SK-N-SH treated with all-trans-retinoic acid at 6 μM for 48 hours (cell line): Measurements from ENCODE around the gene USP46.

Source experiments
- ATAC-seq: fragments of 200-7000 bp; cut with Tn5 transposase; 3 replicates; pipeline ENCODE4 v1.9.1; 2020; ENCODE audit warnings: mild to moderate bottlenecking, moderate library complexity
- ARNTL ChIP-seq: fragments of 450-650 bp; formaldehyde crosslinking; IDR thresholded peaks from 2 replicates; pipeline ENCODE4 v1.5.0; 2020; ENCODE audit warnings: low read depth, mild to moderate bottlenecking, moderate library complexity, borderline replicate concordance
- BACH2 ChIP-seq: fragments of 250-450 bp; sonication (Bioruptor Pico); IDR thresholded peaks from 2 replicates; pipeline ENCODE4 v1.9.0; 2021; ENCODE audit warnings: mild to moderate bottlenecking, borderline replicate concordance
- CSDC2 ChIP-seq: fragments of 250-450 bp; sonication (Bioruptor Pico); IDR thresholded peaks from 2 replicates; pipeline ENCODE4 v1.5.0; 2020; ENCODE audit warnings: mild to moderate bottlenecking, moderate library complexity
- CSRNP3 ChIP-seq: fragments of 250-450 bp; sonication (Bioruptor Pico); IDR thresholded peaks from 2 replicates; pipeline ENCODE4 v1.5.1; 2021; ENCODE audit warnings: mild to moderate bottlenecking, moderate library complexity
- ESRRG ChIP-seq: fragments of 250-450 bp; sonication (Bioruptor Pico); IDR thresholded peaks from 2 replicates; pipeline ENCODE4 v1.6.1; 2021; ENCODE audit warnings: mild to moderate bottlenecking
- GLIS3 ChIP-seq: fragments of 250-450 bp; sonication (Bioruptor Pico); IDR thresholded peaks from 2 replicates; pipeline ENCODE4 v1.5.0; 2020; ENCODE audit warnings: mild to moderate bottlenecking, moderate library complexity
- ISL1 ChIP-seq: fragments of 250-450 bp; sonication (Bioruptor Pico); IDR thresholded peaks from 2 replicates; pipeline ENCODE4 v2.1.2; 2022; ENCODE audit warnings: mild to moderate bottlenecking, moderate library complexity
- OSR1 ChIP-seq: fragments of 250-450 bp; sonication (Bioruptor Pico); IDR thresholded peaks from 2 replicates; pipeline ENCODE4 v1.8.0; 2022; ENCODE audit warnings: moderate library complexity, mild to moderate bottlenecking, inconsistent platforms
- PATZ1 ChIP-seq: fragments of 250-450 bp; sonication (Bioruptor Pico); IDR thresholded peaks from 2 replicates; pipeline ENCODE4 v1.8.0; 2020; ENCODE audit warnings: mild to moderate bottlenecking, moderate library complexity, borderline replicate concordance
- POU6F1 ChIP-seq: fragments of 250-450 bp; sonication (Bioruptor Pico); IDR thresholded peaks from 2 replicates; pipeline ENCODE4 v1.8.0; 2021; ENCODE audit warnings: low read depth, mild to moderate bottlenecking, moderate library complexity, borderline replicate concordance
- PPARA ChIP-seq: fragments of 250-450 bp; sonication (Bioruptor Pico); IDR thresholded peaks from 2 replicates; pipeline ENCODE4 v1.5.0; 2020; ENCODE audit warnings: mild to moderate bottlenecking, borderline replicate concordance
- SNAI2 ChIP-seq: fragments of 250-450 bp; sonication (Bioruptor Pico); IDR thresholded peaks from 2 replicates; pipeline ENCODE4 v1.5.0; 2020; ENCODE audit warnings: mild to moderate bottlenecking, moderate library complexity
- TOX ChIP-seq: fragments of 250-450 bp; sonication (Bioruptor Pico); IDR thresholded peaks from 2 replicates; pipeline ENCODE4 v1.8.0; 2021; ENCODE audit warnings: mild to moderate bottlenecking, moderate library complexity, borderline replicate concordance
- TSHZ2 ChIP-seq: fragments of 250-450 bp; sonication (Bioruptor Pico); IDR thresholded peaks from 2 replicates; pipeline ENCODE4 v1.5.0; 2020; ENCODE audit warnings: mild to moderate bottlenecking, moderate library complexity
- ZC3H10 ChIP-seq: fragments of 250-450 bp; sonication (Bioruptor Pico); IDR thresholded peaks from 2 replicates; pipeline ENCODE4 v1.5.1; 2021; ENCODE audit warnings: mild to moderate bottlenecking, moderate library complexity
- ZFP3 ChIP-seq: fragments of 250-450 bp; sonication (Bioruptor Pico); IDR thresholded peaks from 2 replicates; pipeline ENCODE4 v1.5.0; 2020; ENCODE audit warnings: mild to moderate bottlenecking, moderate library complexity
- ZFP30 ChIP-seq: fragments of 450-650 bp; formaldehyde crosslinking; IDR thresholded peaks from 2 replicates; pipeline ENCODE4 v1.5.0; 2022; ENCODE audit warnings: mild to moderate bottlenecking, moderate library complexity
- ZNF565 ChIP-seq: fragments of 450-650 bp; formaldehyde crosslinking; conservative IDR thresholded peaks from 2 replicates; pipeline ENCODE4 v1.5.0; 2020; ENCODE audit warnings: low read depth, mild to moderate bottlenecking, moderate library complexity
- ZNF70 ChIP-seq: fragments of 450-650 bp; formaldehyde crosslinking; IDR thresholded peaks from 2 replicates; pipeline ENCODE4 v1.5.0; 2020; ENCODE audit warnings: mild to moderate bottlenecking, moderate library complexity
- TF ChIP-seq, protein P1 (sequence below): fragments of 250-450 bp; sonication (Bioruptor Pico); IDR thresholded peaks from 2 replicates; pipeline ENCODE4 v1.5.1; 2020; ENCODE audit warnings: low read depth, mild to moderate bottlenecking, moderate library complexity

Gene USP46

GRCh38 chr4:52664479-52664878 lies 5.4 kb upstream of the USP46 start:
- ATAC-seq: no peak

DNA sequence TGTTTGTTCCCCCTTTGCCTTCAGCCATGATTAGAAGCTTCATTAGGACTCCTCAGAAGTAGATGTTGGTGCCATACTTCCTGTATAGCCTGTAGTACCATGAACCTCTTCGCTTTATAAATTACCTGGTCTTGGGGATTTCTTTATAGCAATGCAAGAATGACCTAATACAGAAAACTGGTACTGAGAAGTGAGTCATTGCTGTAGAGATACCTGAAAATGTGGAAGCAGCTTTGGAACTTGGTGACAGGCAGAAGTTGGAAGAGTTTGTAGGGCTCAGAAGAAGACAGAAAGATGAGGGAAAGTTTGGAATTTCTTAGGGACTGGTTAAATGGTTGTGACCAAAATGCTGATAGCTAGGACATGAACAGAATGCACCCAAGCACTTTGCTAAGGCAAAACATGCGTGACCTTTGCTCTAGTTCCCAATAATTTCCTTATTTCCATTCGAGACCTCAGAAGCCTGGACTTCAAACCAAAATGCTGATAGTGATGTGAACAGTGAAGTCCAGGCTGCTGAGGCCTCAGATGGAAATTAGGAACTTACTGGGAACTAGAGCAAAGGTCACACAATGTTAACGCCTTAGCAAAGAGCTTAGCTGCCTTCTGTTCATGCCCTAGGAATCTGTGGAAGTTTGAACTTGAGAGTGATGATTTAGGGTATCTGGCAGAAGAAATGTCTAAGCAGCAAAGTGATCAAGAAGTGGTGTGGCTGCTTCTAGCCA lies 3.0 kb upstream of the USP46 start:
- ATAC-seq: no peak
- TF ChIP-seq ZC3H10 (CRISPR knock-in tag): no peak
- no peak for TF ChIP-seq TSHZ2 (CRISPR knock-in tag)
- TF ChIP-seq TOX (CRISPR knock-in tag): no peak
- TF ChIP-seq CSRNP3 (CRISPR knock-in tag): no peak
- TF ChIP-seq ZFP30 (CRISPR knock-in tag): no peak
- no peak for TF ChIP-seq ESRRG (CRISPR knock-in tag)

More at GRCh38 chr4:52664479-52664878, 5.4 kb upstream of the USP46 start:
- TF ChIP-seq GLIS3 (CRISPR knock-in tag) (no peak), TSHZ2 (CRISPR knock-in tag) (no peak), OSR1 (CRISPR knock-in tag) (no peak), TOX (CRISPR knock-in tag) (no peak), ARNTL (CRISPR knock-in tag) (no peak), ZFP30 (CRISPR knock-in tag) (no peak), PATZ1 (CRISPR knock-in tag) (no peak), ESRRG (CRISPR knock-in tag) (no peak), ISL1 (CRISPR knock-in tag) (no peak), ZNF565 (CRISPR knock-in tag) (no peak), POU6F1 (CRISPR knock-in tag) (no peak), ZFP3 (CRISPR knock-in tag) (no peak), ZNF70 (CRISPR knock-in tag) (no peak), SNAI2 (no peak), CSDC2 (CRISPR knock-in tag) (no peak), BACH2 (no peak), PPARA (no peak), CSRNP3 (CRISPR knock-in tag) (no peak), ZC3H10 (CRISPR knock-in tag) (no peak)
- TF ChIP-seq, protein P1, sequence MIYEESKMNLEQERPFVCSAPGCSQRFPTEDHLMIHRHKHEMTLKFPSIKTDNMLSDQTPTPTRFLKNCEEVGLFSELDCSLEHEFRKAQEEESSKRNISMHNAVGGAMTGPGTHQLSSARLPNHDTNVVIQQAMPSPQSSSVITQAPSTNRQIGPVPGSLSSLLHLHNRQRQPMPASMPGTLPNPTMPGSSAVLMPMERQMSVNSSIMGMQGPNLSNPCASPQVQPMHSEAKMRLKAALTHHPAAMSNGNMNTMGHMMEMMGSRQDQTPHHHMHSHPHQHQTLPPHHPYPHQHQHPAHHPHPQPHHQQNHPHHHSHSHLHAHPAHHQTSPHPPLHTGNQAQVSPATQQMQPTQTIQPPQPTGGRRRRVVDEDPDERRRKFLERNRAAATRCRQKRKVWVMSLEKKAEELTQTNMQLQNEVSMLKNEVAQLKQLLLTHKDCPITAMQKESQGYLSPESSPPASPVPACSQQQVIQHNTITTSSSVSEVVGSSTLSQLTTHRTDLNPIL (CRISPR knock-in tag): no peak
